ENCODE results near the gene PEX6.
"Not testable (repeated sequence)": the region's sequence is repeated elsewhere in the genome, so short reads cannot be mapped to it uniquely, and the experiment has no call there.

DNA sequence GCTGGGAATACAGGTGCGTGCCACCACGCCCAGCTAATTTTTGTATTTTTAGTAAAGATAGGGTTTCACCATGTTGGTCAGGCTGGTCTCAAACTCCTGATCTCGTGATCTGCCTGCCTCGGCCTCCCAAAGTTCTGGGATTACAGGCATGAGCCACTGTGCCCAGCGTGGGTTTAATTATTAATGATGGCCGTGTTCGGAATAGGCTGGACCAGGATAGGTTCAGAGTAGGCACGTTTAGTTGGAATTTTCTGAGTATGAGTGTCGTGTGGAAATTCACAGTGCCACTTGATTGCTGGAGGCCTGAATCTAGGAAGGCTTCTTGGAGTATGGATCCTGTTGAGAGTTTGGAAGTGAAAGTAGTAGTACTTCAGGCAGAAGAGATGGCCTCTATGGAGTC lies 19.2 kb upstream of the PEX6 start:
- TF ChIP-seq CTCF (conservative IDR thresholded peaks at IDR 0.05; ENCODE audit: low read length); EZH2phosphoT487 (IDR thresholded peaks at IDR 0.05; ENCODE audit: borderline replicate concordance): not testable (repeated sequence)

Measured in Loucy (cell line).